ENCODE measurements around the gene ATP5PB. TPM values are rescaled to one million over a fixed set of nuclear protein-coding genes. Genes with fewer than 3 reads are reported as not detected.

The ATP5PB gene
- total RNA-seq, 4 donors from 2014 or later, result 135 to 159 (median 142) TPM

GRCh38 chr1:111483166-111483565 is 33.9 kb downstream of the ATP5PB start:
- no peak for TF ChIP-seq CTCF (IDR thresholded peaks at IDR 0.05)
- no peak for DNase-seq (ENCODE audit: low spot score)
- no peak for ATAC-seq (ENCODE audit: low FRiP score)

DNA sequence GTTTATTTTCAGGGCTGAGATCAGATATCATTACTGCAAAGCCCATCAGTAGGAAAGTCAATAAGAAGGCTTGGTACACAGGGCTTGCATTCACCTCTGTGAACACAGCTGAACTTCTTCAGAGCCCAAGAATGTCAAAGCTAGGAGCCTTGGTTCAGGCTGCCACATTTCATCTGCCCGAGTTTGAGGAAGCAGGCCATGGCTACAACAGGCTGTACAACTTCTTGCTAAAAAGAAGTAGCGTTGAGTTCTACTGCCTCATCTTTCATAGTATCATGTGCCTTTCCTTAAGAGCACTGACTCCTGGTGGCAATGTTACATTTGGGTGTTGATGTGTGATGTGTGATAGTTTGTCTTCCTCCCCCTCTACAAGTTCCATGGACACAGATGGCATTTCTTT is 34.6 kb downstream of the ATP5PB start:
- DNase-seq (ENCODE audit: low spot score) (no peak), ATAC-seq (ENCODE audit: low FRiP score) (no peak)
- no peak for TF ChIP-seq CTCF (IDR thresholded peaks at IDR 0.05)

GRCh38 chr1:111484391-111485026 is 35.2 kb downstream of the ATP5PB start:
- ATAC-seq (ENCODE audit: low FRiP score), result no peak
- DNase-seq (ENCODE audit: low spot score), result no peak

DNA sequence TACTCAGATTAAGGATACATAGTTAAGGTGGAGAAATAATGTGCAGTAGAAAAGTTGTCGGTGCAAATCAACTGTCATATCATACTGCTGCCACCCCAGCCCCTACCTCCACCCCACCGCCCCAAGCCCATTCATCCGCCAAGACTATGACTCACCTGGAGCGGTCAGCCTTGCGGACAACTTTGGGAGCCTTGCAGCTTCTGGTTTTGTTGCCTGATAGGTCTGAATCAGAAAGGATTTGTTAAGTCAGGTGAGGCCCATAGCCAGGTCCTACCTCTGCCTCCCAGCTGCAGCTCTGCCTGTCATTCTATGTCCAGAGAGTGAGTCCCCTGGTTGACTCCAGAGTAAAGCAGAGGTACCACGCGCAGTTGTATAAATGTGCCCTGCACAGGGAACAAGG is 37.2 kb downstream of the ATP5PB start:
- TF ChIP-seq CTCF (IDR thresholded peaks at IDR 0.05), result no peak
- ATAC-seq (ENCODE audit: low FRiP score), result no peak
- no peak for DNase-seq (ENCODE audit: low spot score)

More at GRCh38 chr1:111484391-111485026, 35.2 kb downstream of the ATP5PB start:
- TF ChIP-seq CTCF (IDR thresholded peaks at IDR 0.05), result no peak

GRCh38 chr1:111487133-111487532 is 37.9 kb downstream of the ATP5PB start:
- TF ChIP-seq CTCF (IDR thresholded peaks at IDR 0.05), result no peak
- no peak for DNase-seq (ENCODE audit: low spot score)
- no peak for ATAC-seq (ENCODE audit: low FRiP score)

DNA sequence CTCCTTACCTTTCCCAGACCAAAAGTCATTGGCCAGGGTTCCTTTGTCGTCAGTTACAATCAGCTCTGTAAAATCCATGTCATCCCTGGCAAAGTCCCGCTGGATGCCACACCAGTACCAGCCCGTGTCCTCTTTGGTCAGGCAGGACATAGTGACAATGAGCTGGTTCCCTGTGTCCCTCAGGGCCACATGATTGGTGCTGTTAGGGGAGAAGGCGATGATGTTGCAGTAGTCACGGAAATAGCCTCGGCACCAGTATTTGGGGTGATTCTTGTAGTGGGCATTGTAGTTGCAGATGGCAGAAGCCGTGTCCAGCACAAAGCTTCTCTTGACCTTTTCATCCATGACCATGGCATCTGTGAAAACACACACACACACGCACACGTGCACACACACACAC is 39.4 kb downstream of the ATP5PB start:
- DNase-seq (ENCODE audit: low spot score), result no peak
- no peak for TF ChIP-seq CTCF (IDR thresholded peaks at IDR 0.05)
- ATAC-seq (ENCODE audit: low FRiP score), result no peak

- no peak for TF ChIP-seq CTCF (IDR thresholded peaks at IDR 0.05)
- no peak for ATAC-seq (ENCODE audit: low FRiP score)
- DNase-seq (ENCODE audit: low spot score), result no peak
These were observed 40.3 kb downstream of the ATP5PB start for GRCh38 chr1:111489604-111490003.

Measured in omental fat pad (tissue), 4 donors.